HepG2 (cell line): ENCODE results near the gene PIWIL1. TPM values are rescaled to one million over a fixed set of nuclear protein-coding genes. Genes with fewer than 3 reads are reported as not detected.

ENCODE experiments used
- ATAC-seq: fragments of 200-7000 bp; cut with Tn5 transposase; 3 replicates; pipeline ENCODE4 v1.9.1; 2020; ENCODE audit warnings: mild to moderate bottlenecking, moderate library complexity
- BruUV-seq: library from RNA; stranded (reverse); fragments of 400-500 nt; replicated peaks from 2 replicates; lab custom pipeline; 2021; lab: Mats Ljungman, UMichigan
- CTCF ChIA-PET: fragments of 300-600 bp; formaldehyde crosslinking; extraction: SDS; loops from one replicate; lab custom pipeline; 2021; ENCODE audit warnings: low total read pairs, inconsistent platforms, low intra/inter-chr PET ratio; lab: Yijun Ruan, JAX
- POLR2A ChIA-PET: fragments of 350-600 bp; sonication (Branson Sonifier 250); formaldehyde crosslinking; loops from one replicate; lab custom pipeline; 2020; ENCODE audit warnings: antibody characterized with exemption, inconsistent platforms; lab: Yijun Ruan, JAX
- DNase-seq: peaks from one replicate; pipeline ENCODE4 v3.0.0-alpha.2; 2015; ENCODE audit warnings: low spot score
- FAIRE-seq: peaks from 3 replicates; lab custom pipeline; 2011; peaks lifted over from hg19 to GRCh38; lab: Jason Lieb, UNC
- H2AFZ ChIP-seq: one replicate; pipeline ENCODE4 v1.6.1; 2011; ENCODE audit warnings: low read length, inconsistent platforms
- H3K27ac ChIP-seq: fragments of 300-600 bp; 3 replicates; pipeline ENCODE4 v1.8.0; 2011; ENCODE audit warnings: mixed run types, mild to moderate bottlenecking, mixed read lengths, low read length, inconsistent platforms; ENCODE audit not compliant: insufficient read depth; ENCODE audit errors: extremely low read length
- H3K27me3 ChIP-seq, 2 experiments: fragments of 200-600 bp in 1 of 2; 2 replicates in 1 of 2; 3 replicates in 1 of 2; pipeline versions ENCODE4 v1.6.0 to v1.8.0; 2011; ENCODE audit warnings: low read length in 2 of 2, mild to moderate bottlenecking in 2 of 2, moderate library complexity in 2 of 2, inconsistent platforms in 1 of 2; ENCODE audit not compliant: insufficient read depth in 2 of 2, control insufficient read depth in 1 of 2
- H3K36me3 ChIP-seq, 2 experiments: fragments of 200-600 bp in 1 of 2; replicated peaks in 1 of 2; 2 replicates in 1 of 2; 3 replicates in 1 of 2; pipeline versions ENCODE4 v1.5.1 to v1.8.0; 2011; ENCODE audit warnings: low read length in 2 of 2, inconsistent platforms in 1 of 2; ENCODE audit not compliant: insufficient read depth in 2 of 2, control insufficient read depth in 1 of 2
- H3K4me1 ChIP-seq: 2 replicates; pipeline ENCODE4 v1.5.1; 2012; ENCODE audit warnings: low read length, inconsistent platforms; ENCODE audit not compliant: insufficient read depth
- H3K4me2 ChIP-seq: 2 replicates; pipeline ENCODE4 v1.6.0; 2011; ENCODE audit warnings: low read depth, low read length, inconsistent platforms
- H3K4me3 ChIP-seq, 3 experiments: fragments of 200-600 bp in 1 of 3; sonication (generic), shearing (Covaris generic) in 1 of 3; replicated peaks in 1 of 3; 2 replicates each; pipeline ENCODE4 v1.5.1; 2011 to 2016; ENCODE audit warnings: low read length in 3 of 3, inconsistent platforms in 2 of 3, low read depth in 2 of 3, mild to moderate bottlenecking in 2 of 3, control low read depth in 1 of 3, mixed read lengths in 1 of 3; ENCODE audit not compliant: insufficient read depth in 1 of 3
- H3K79me2 ChIP-seq: one replicate; pipeline ENCODE4 v1.6.1; 2011; ENCODE audit warnings: low read length, inconsistent platforms; ENCODE audit not compliant: insufficient read depth
- H3K9ac ChIP-seq: 2 replicates; pipeline ENCODE4 v1.6.0; 2011; ENCODE audit warnings: mild to moderate bottlenecking, low read depth, low read length, inconsistent platforms; ENCODE audit not compliant: insufficient read depth
- H3K9me3 ChIP-seq: 2 replicates; pipeline ENCODE4 v1.5.1; 2012; ENCODE audit warnings: mild to moderate bottlenecking, low read length
- H4K20me1 ChIP-seq: 2 replicates; pipeline ENCODE4 v1.6.0; 2011; ENCODE audit warnings: inconsistent platforms, mild to moderate bottlenecking, low read length, moderate library complexity; ENCODE audit not compliant: insufficient read depth
- HES4 ChIP-seq: sonication (generic); formaldehyde crosslinking; IDR thresholded peaks from 2 replicates; pipeline ENCODE4 v1.9.0; 2021; ENCODE audit warnings: mild to moderate bottlenecking, missing genetic modification reagents, borderline replicate concordance
- PAX8 ChIP-seq: sonication (generic); formaldehyde crosslinking; IDR thresholded peaks from 2 replicates; pipeline ENCODE4 v1.8.0; 2022; ENCODE audit warnings: mild to moderate bottlenecking, missing genetic modification reagents, borderline replicate concordance
- TBX3 ChIP-seq: fragments of 450-650 bp; IDR thresholded peaks from 2 replicates; pipeline ENCODE4 v1.6.1; 2017; ENCODE audit warnings: antibody characterized with exemption, mild to moderate bottlenecking, inconsistent platforms, borderline replicate concordance
- ZBTB8A ChIP-seq: sonication (generic); formaldehyde crosslinking; IDR thresholded peaks from 2 replicates; pipeline ENCODE4 v1.4.0; 2020; ENCODE audit warnings: mild to moderate bottlenecking, low read depth, missing genetic modification reagents, borderline replicate concordance
- ZKSCAN8 ChIP-seq: IDR thresholded peaks from 2 replicates; pipeline ENCODE4 v1.6.1; 2016; ENCODE audit warnings: borderline replicate concordance, missing genetic modification reagents, missing compliant biosample characterization
- WGBS: methylation state at CpG from one replicate; pipeline ENCODE4 v1.1.6; 2017; ENCODE audit warnings: low lambda C conversion rate; 5-methylcytosine and 5-hydroxymethylcytosine counted together
- in situ Hi-C: cut with HindIII; loops from 2 replicates; pipeline ENCODE4 v1.10.0; 2017; ENCODE audit warnings: low pct_unique_long_range_greater_than_20kb; ENCODE audit not compliant: extremely low pct_ligation_motif_present
- intact Hi-C: fragments of 100-400 bp; cut with micrococcal nuclease; formaldehyde crosslinking; loops from one replicate; pipeline ENCODE4 v1.10.0; 2022; ENCODE audit not compliant: unreplicated experiment
- polyA plus RNA-seq, 8 experiments: library from polyadenylated mRNA; depleted of rRNA in 3 of 8; stranded (reverse) in 7 of 8; unstranded in 1 of 8; fragments of >200 nt; fragmentation: Illumina TruSeq in 4 of 8; extraction: Trizol in 4 of 8; gene quantifications; 2 replicates each; pipeline versions ENCODE4 v1.2.1 to v1.2.3, GENCODE V29; 2011 to 2016; ENCODE audit warnings: low read depth in 4 of 8, missing spikeins in 1 of 8, mixed read lengths in 1 of 8; ENCODE audit not compliant: insufficient read depth in 1 of 8
- total RNA-seq, 5 experiments: library from RNA; depleted of rRNA; stranded (reverse); fragments of >200 nt; fragmentation: Illumina TruSeq; extraction: Trizol; gene quantifications; 2 replicates each; pipeline ENCODE4 v1.2.3, GENCODE V29; 2016; ENCODE audit warnings: low read depth in 1 of 5

The PIWIL1 gene
- total and polyA plus RNA-seq, 2 of the 13 experiments (the other 11 are each of a cell fraction or from before 2014, with no cell fraction given), result not detected

- ChIA-PET POLR2A (no interaction called here), CTCF (no interaction called here)
- H3K79me2 ChIP-seq, result no peaks in the 10 kb centered on the region
- BruUV-seq, result no TSS peak
- H3K27ac ChIP-seq, result no peak overlapping the region
- WGBS, result 4% methylated on average over 3 of the region's 6 CpGs
- no peak overlapping the region for H3K4me3 ChIP-seq
- peaks cover 0 to 52% of the 10 kb centered on the region in 2 experiments; a peak in 4 of 5 replicates for H3K27me3 ChIP-seq
- no peak for DNase-seq
- TF ChIP-seq PAX8 (CRISPR knock-in tag), result no peak
- TF ChIP-seq TBX3, result no peak
- TF ChIP-seq ZKSCAN8 (CRISPR knock-in tag), result no peak
- no peak for TF ChIP-seq HES4 (CRISPR knock-in tag)
- TF ChIP-seq ZBTB8A (CRISPR knock-in tag), result no peak
- no peaks in the 10 kb centered on the region for H3K4me1 ChIP-seq
- intact Hi-C loops, result no loop called here
- in situ Hi-C loops, result no loop called here
- H3K9ac ChIP-seq, result no peak overlapping the region
- H3K36me3 ChIP-seq, result no peaks in the 10 kb centered on the region
- H2AFZ ChIP-seq, result no peak overlapping the region
- FAIRE-seq, result no peak
- no peaks in the 10 kb centered on the region for H4K20me1 ChIP-seq
- no peak for ATAC-seq
- no peak overlapping the region for H3K4me2 ChIP-seq
- no peaks in the 10 kb centered on the region for H3K9me3 ChIP-seq
These were observed 84.2 kb downstream of the PIWIL1 start for GRCh38 chr12:130421896-130422295.

Other genes starting within 250 kb of the PIWIL1 start
- gene FZD10, start 175.4 kb upstream of the PIWIL1 start, total RNA-seq (2016; rRNA removed; fragmentation: Illumina TruSeq; extraction: Trizol), result not detected in 2 replicates
- gene FZD10, start 175.4 kb upstream of the PIWIL1 start, polyA plus RNA-seq (2011; rRNA removed), result not detected in 2 replicates